ENCODE measurements around the gene SORBS2. TPM values are rescaled to one million over a fixed set of nuclear protein-coding genes. Genes with fewer than 3 reads are reported as not detected.
A peak's percentile ranks its signal among the peaks of the same experiment; 100 is the strongest.

The SORBS2 gene
- total and polyA plus RNA-seq, 3 donors from 2014 or later, result 20.2 to 47.7 (median 26.0) TPM

DNA sequence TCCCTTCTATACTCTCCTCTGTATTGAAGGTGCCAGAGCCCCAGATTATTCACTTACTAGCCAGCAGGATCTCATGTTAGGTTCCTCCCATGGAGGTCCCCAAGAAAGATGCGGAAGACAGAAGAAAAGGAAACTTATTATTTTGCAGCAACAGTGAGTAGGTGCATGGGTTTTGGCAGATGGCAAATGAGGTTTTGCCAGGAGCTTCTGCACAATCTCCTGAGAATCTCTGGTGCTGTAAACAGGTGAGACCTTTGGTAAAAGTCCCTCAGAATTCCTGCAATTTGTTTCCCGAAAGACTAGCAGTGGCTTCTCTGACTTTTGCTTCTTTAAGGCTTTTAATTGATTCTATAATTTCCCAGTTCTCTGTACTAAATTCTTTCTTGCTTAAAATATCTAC is 29.5 kb upstream of the SORBS2 start:
- Histone ChIP-seq H3K4me1 (peaks cover 9% of the 10 kb centered on the region), H3K4me3 (no peak overlapping the region), H3K36me3 (ENCODE audit: low read depth, missing control alignments) (no peaks in the 10 kb centered on the region), H3K27me3 (no peaks in the 10 kb centered on the region), H3K27ac (no peak overlapping the region), H3K9me3 (no peaks in the 10 kb centered on the region)
- intact Hi-C loops (cut with DNase I; ENCODE audit: low total_unique reads), result no loop called here
- WGBS, 2 donors, result 93 to 100% methylated on average over 2 of the region's 2 CpGs
- no peak for TF ChIP-seq POLR2A (IDR thresholded peaks at IDR 0.05)
- TF ChIP-seq, protein P1, sequence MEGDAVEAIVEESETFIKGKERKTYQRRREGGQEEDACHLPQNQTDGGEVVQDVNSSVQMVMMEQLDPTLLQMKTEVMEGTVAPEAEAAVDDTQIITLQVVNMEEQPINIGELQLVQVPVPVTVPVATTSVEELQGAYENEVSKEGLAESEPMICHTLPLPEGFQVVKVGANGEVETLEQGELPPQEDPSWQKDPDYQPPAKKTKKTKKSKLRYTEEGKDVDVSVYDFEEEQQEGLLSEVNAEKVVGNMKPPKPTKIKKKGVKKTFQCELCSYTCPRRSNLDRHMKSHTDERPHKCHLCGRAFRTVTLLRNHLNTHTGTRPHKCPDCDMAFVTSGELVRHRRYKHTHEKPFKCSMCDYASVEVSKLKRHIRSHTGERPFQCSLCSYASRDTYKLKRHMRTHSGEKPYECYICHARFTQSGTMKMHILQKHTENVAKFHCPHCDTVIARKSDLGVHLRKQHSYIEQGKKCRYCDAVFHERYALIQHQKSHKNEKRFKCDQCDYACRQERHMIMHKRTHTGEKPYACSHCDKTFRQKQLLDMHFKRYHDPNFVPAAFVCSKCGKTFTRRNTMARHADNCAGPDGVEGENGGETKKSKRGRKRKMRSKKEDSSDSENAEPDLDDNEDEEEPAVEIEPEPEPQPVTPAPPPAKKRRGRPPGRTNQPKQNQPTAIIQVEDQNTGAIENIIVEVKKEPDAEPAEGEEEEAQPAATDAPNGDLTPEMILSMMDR (IDR thresholded peaks at IDR 0.05), result no peak
- DNase-seq, result no peak

DNA sequence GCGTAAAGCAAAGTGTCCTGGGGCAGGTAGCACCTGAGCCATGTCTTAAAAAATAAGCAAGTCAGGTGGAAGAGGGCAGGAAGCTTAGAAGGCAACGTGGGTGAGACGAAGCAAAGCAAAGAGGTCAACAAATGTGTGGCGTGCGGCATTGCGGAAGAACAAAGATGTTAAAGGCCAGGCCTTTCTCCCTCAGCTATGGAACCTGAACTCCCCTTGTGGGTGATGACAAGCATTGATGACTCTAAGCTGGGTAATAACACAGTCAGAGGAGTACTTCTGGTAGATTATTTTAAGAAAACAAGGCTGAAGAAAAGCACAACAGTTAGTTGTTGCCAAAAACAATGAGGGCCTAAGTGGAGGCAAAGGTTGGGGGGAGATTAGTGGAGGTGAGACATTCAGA is 29.0 kb upstream of the SORBS2 start:
- no peak overlapping the region for H3K4me3 ChIP-seq
- 92% methylated on average over 6 of the region's 6 CpGs for WGBS, 2 donors
- TF ChIP-seq, protein P1 (IDR thresholded peaks at IDR 0.05), result no peak
- no peak for TF ChIP-seq POLR2A (IDR thresholded peaks at IDR 0.05)
- H3K27ac ChIP-seq, result no peak overlapping the region
- peaks cover 9% of the 10 kb centered on the region for H3K4me1 ChIP-seq
- no peaks in the 10 kb centered on the region for H3K9me3 ChIP-seq
- H3K36me3 ChIP-seq (ENCODE audit: low read depth, missing control alignments), result no peaks in the 10 kb centered on the region
- intact Hi-C loops (cut with DNase I; ENCODE audit: low total_unique reads), result no loop called here
- H3K27me3 ChIP-seq, result no peaks in the 10 kb centered on the region
- no peak for DNase-seq

DNA sequence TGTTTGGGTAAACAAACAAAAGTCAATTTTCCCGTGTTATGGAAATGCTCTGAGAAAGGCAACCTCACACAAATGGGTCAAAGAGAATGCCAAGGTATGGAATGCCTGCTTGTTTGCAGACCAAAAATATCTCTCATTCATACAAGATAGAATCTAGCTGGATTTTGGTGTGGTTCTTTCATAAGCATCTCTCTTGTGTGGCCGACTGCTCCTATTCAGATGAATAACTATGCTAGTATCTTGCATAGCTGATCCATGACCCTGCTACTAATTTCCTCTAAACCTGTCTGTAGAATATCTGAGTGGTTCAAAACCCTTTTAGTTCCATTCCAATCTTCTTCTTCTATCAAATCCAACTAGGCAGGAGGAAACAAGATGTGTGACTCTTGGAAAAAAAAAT is 28.2 kb upstream of the SORBS2 start:
- Histone ChIP-seq H3K36me3 (ENCODE audit: low read depth, missing control alignments) (no peaks in the 10 kb centered on the region), H3K4me1 (peaks cover 9% of the 10 kb centered on the region), H3K9me3 (no peaks in the 10 kb centered on the region), H3K4me3 (no peak overlapping the region), H3K27me3 (no peaks in the 10 kb centered on the region), H3K27ac (no peak overlapping the region)
- TF ChIP-seq, protein P1 (IDR thresholded peaks at IDR 0.05), result no peak
- TF ChIP-seq POLR2A (IDR thresholded peaks at IDR 0.05), result no peak
- intact Hi-C loops (cut with DNase I; ENCODE audit: low total_unique reads), result no loop called here
- DNase-seq, result no peak
- WGBS, 2 donors, result 82 to 86% methylated on average over 2 of the region's 2 CpGs

DNA sequence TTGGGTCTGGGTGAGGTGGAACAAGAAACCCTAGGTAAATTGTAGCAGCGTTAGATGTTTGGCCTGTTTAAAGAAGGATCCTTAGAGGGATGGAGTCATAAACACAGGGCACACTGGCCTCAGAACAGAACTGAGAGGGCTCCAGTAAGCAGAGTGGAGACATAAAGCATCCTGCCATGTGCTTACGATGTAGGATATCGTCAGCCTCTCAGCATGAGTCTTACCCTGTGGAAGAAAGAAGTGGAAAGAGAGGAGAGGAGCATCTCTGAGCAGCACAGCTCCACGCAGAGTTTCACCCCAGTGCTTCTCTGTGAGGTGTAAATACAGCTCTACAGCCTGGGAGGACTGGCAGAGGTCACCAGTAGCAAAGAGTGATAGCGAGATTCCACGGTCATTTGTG is 27.8 kb upstream of the SORBS2 start:
- intact Hi-C loops (cut with DNase I; ENCODE audit: low total_unique reads), result no loop called here
- peak overlapping the region in 1 of 2 donors; percentile 65 for H3K27ac ChIP-seq
- TF ChIP-seq, protein P1 (IDR thresholded peaks at IDR 0.05), result no peak
- TF ChIP-seq POLR2A (IDR thresholded peaks at IDR 0.05), result no peak
- H3K36me3 ChIP-seq (ENCODE audit: low read depth, missing control alignments), result no peaks in the 10 kb centered on the region
- H3K4me3 ChIP-seq, result no peak overlapping the region
- no peak for DNase-seq
- H3K27me3 ChIP-seq, result no peaks in the 10 kb centered on the region
- WGBS, 2 donors, result 68 to 71% methylated on average over 6 of the region's 6 CpGs
- no peaks in the 10 kb centered on the region for H3K9me3 ChIP-seq
- H3K4me1 ChIP-seq, result peaks cover 9% of the 10 kb centered on the region

DNA sequence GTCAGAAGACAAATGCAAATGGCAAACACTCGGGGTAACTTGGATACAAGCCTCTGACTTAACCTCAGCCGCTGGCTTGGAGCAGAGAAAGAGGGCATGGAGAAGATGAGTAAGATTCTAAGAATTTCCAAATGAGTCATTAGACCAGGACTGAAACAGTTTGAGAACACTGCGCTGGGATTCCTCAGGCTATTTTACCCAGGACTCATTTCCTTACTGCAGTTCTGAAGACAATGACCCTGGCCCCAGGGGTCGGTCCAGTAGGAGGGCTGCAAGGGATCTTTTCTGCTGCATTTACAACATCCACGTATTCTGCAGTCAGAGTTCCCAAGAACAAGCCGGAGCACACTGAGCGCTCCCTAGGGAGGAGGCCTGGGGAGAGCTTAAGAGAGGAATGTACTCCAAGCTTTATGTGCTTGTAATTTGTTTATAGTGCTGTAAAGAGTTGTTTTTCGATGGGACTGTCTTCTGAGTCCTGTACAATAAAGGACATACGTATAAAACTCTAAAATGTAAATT is 27.3 kb upstream of the SORBS2 start:
- Histone ChIP-seq H3K27me3 (no peaks in the 10 kb centered on the region), H3K4me1 (peaks cover 9% of the 10 kb centered on the region)
- 40 to 44% methylated on average over 9 of the region's 9 CpGs for WGBS, 2 donors

More for the DNA sequence above, 27.3 kb upstream of the SORBS2 start:
- no peaks in the 10 kb centered on the region for H3K36me3 ChIP-seq (ENCODE audit: low read depth, missing control alignments)
- H3K4me3 ChIP-seq, result no peak overlapping the region
- H3K9me3 ChIP-seq, result no peaks in the 10 kb centered on the region
- intact Hi-C loops (cut with DNase I; ENCODE audit: low total_unique reads), result no loop called here
- TF ChIP-seq, protein P1 (IDR thresholded peaks at IDR 0.05), result no peak
- TF ChIP-seq POLR2A (IDR thresholded peaks at IDR 0.05), result no peak
- peak; percentile 51 for DNase-seq
- peak overlapping the region in 1 of 2 donors; percentile 65 for H3K27ac ChIP-seq

Measured in testis (tissue), 3 donors.